Neural cell (in vitro differentiated cells): ENCODE measurements around the gene GNAL.

Source experiments
- CTCF ChIP-seq: fragments of 450-650 bp; IDR thresholded peaks from 2 replicates; pipeline ENCODE4 v1.5.1; 2014; ENCODE audit warnings: antibody characterized with exemption, mild to moderate bottlenecking, moderate library complexity; ENCODE audit not compliant: poor library complexity, severe bottlenecking
- RAD21 ChIP-seq: fragments of 450-650 bp; conservative IDR thresholded peaks from 2 replicates; pipeline ENCODE4 v1.6.1; 2014; ENCODE audit warnings: antibody characterized with exemption, mild to moderate bottlenecking, moderate library complexity
- SMC3 ChIP-seq: fragments of 450-650 bp; conservative IDR thresholded peaks from 2 replicates; pipeline ENCODE4 v1.6.1; 2014; ENCODE audit warnings: antibody characterized with exemption, mild to moderate bottlenecking, moderate library complexity; ENCODE audit not compliant: poor library complexity

GRCh38 chr18:11851806-11852337 lies 162.8 kb downstream of the GNAL start:
- no peak for TF ChIP-seq CTCF
- no peak for TF ChIP-seq SMC3
- no peak for TF ChIP-seq RAD21
